H1 (cell line): ENCODE data around the gene RAD51B. TPM values are rescaled to one million over a fixed set of nuclear protein-coding genes. Genes with fewer than 3 reads are reported as not detected.

Experiments
- CTCF ChIA-PET: fragments of 300-600 bp; sonication (Branson Sonifier 250); formaldehyde crosslinking; loops from one replicate; lab custom pipeline; 2021; ENCODE audit not compliant: partially characterized antibody; lab: Charles Lee
- POLR2A ChIA-PET: fragments of 300-600 bp; sonication (Branson Sonifier 250); formaldehyde crosslinking; loops from one replicate; lab custom pipeline; 2021; ENCODE audit warnings: inconsistent platforms; ENCODE audit not compliant: partially characterized antibody; lab: Charles Lee
- DNase-seq, 2 experiments: peaks; one replicate each; pipeline versions ENCODE4 v3.0.0 to v3.0.0-alpha.2; 2010 to 2022; ENCODE audit warnings: low spot score in 2 of 2, low read depth in 1 of 2, mixed read lengths in 1 of 2
- FAIRE-seq: peaks from 2 replicates; lab custom pipeline; 2011; peaks lifted over from hg19 to GRCh38; lab: Jason Lieb, UNC
- H2AFZ ChIP-seq: 2 replicates; pipeline ENCODE4 v1.8.1; 2012; ENCODE audit warnings: low read length, inconsistent platforms
- H2AK5ac ChIP-seq: 2 replicates; pipeline ENCODE4 v1.6.1; 2013; ENCODE audit warnings: low read depth, low read length
- H2BK120ac ChIP-seq: replicated peaks from 2 replicates; pipeline ENCODE3; 2013; ENCODE audit warnings: low read depth, low read length, inconsistent platforms
- H2BK12ac ChIP-seq: 2 replicates; pipeline ENCODE4 v1.6.1; 2013; ENCODE audit warnings: low read depth, low read length
- H2BK15ac ChIP-seq: 2 replicates; pipeline ENCODE4 v1.6.1; 2013; ENCODE audit warnings: low read length
- H2BK20ac ChIP-seq: 2 replicates; pipeline ENCODE4 v1.6.1; 2013; ENCODE audit warnings: low read length
- H2BK5ac ChIP-seq: 2 replicates; pipeline ENCODE4 v1.6.1; 2013; ENCODE audit warnings: low read depth, low read length
- H3K14ac ChIP-seq: 2 replicates; pipeline ENCODE4 v1.6.1; 2013; ENCODE audit warnings: inconsistent platforms; ENCODE audit not compliant: insufficient read length
- H3K18ac ChIP-seq: 2 replicates; pipeline ENCODE4 v1.6.1; 2013; ENCODE audit warnings: low read length; ENCODE audit errors: extremely low read depth
- H3K23ac ChIP-seq: 2 replicates; pipeline ENCODE4 v1.6.1; 2013; ENCODE audit warnings: inconsistent platforms; ENCODE audit not compliant: insufficient read length
- H3K23me2 ChIP-seq: 2 replicates; pipeline ENCODE4 v1.6.1; 2013; ENCODE audit warnings: low read depth, low read length
- H3K27ac ChIP-seq: 2 replicates; pipeline ENCODE4 v1.6.1; 2011; ENCODE audit warnings: low read depth, low read length, inconsistent platforms
- H3K27me3 ChIP-seq, 4 experiments: replicated peaks in 1 of 4; 1 replicate in 1 of 4; 2 replicates in 3 of 4; pipeline versions ENCODE4 v1.6.1 to v1.8.1; 2011 to 2013; ENCODE audit warnings: low read length in 3 of 4, mild to moderate bottlenecking in 3 of 4, inconsistent platforms in 2 of 4, mixed read lengths in 2 of 4, moderate library complexity in 1 of 4; ENCODE audit not compliant: control insufficient read depth in 3 of 4, insufficient read depth in 3 of 4; ENCODE audit errors: extremely low read depth in 1 of 4
- H3K36me3 ChIP-seq, 4 experiments: 2 replicates each; pipeline versions ENCODE4 v1.6.1 to v1.8.1; 2011 to 2013; ENCODE audit warnings: mild to moderate bottlenecking in 4 of 4, low read length in 3 of 4, moderate library complexity in 2 of 4, control low read depth in 1 of 4, inconsistent platforms in 1 of 4; ENCODE audit not compliant: insufficient read depth in 4 of 4, control insufficient read depth in 2 of 4
- H3K4ac ChIP-seq: replicated peaks from 2 replicates; pipeline ENCODE3; 2013; ENCODE audit warnings: low read length, low read depth, mixed read lengths, inconsistent platforms; ENCODE audit not compliant: insufficient read length
- H3K4me1 ChIP-seq, 4 experiments: replicated peaks in 1 of 4; 1 replicate in 1 of 4; 2 replicates in 3 of 4; pipeline versions ENCODE4 v1.6.1 to v1.8.1; 2011 to 2013; ENCODE audit warnings: low read length in 3 of 4, inconsistent platforms in 2 of 4, mixed read lengths in 1 of 4; ENCODE audit not compliant: insufficient read depth in 4 of 4, control insufficient read depth in 3 of 4
- H3K4me2 ChIP-seq, 2 experiments: 2 replicates each; pipeline versions ENCODE4 v1.6.1 to v1.8.1; 2011 to 2013; ENCODE audit warnings: low read depth in 2 of 2, low read length in 2 of 2, control low read depth in 1 of 2, inconsistent platforms in 1 of 2, mild to moderate bottlenecking in 1 of 2; ENCODE audit not compliant: insufficient read depth in 1 of 2
- H3K4me3 ChIP-seq, 4 experiments: fragments of 200-600, 300-600 bp in 1 of 4; sonication (generic), shearing (Covaris generic), sonication (Bioruptor Twin) in 1 of 4; 2 replicates each; pipeline versions ENCODE4 v1.5.1 to v1.8.1; 2011 to 2016; ENCODE audit warnings: low read length in 4 of 4, low read depth in 3 of 4, control low read depth in 2 of 4, inconsistent platforms in 2 of 4, mild to moderate bottlenecking in 2 of 4, mixed read lengths in 1 of 4, moderate library complexity in 1 of 4; ENCODE audit not compliant: insufficient read depth in 2 of 4; ENCODE audit errors: extremely low read depth in 1 of 4
- H3K56ac ChIP-seq: replicated peaks from 2 replicates; pipeline ENCODE3; 2013; ENCODE audit warnings: low read depth, mild to moderate bottlenecking, mixed read lengths, low read length, inconsistent platforms; ENCODE audit not compliant: insufficient read length
- H3K79me1 ChIP-seq: 2 replicates; pipeline ENCODE4 v1.6.1; 2013; ENCODE audit warnings: low read depth, low read length, control low read depth
- H3K79me2 ChIP-seq, 2 experiments: 2 replicates each; pipeline versions ENCODE4 v1.6.1 to v1.8.1; 2012 to 2013; ENCODE audit warnings: low read length in 2 of 2, mild to moderate bottlenecking in 2 of 2, inconsistent platforms in 1 of 2; ENCODE audit not compliant: insufficient read depth in 2 of 2, control insufficient read depth in 1 of 2
- H3K9ac ChIP-seq, 4 experiments: replicated peaks in 1 of 4; 1 replicate in 1 of 4; 2 replicates in 3 of 4; pipeline versions ENCODE4 v1.6.1 to v1.8.1; 2011 to 2013; ENCODE audit warnings: low read depth in 3 of 4, low read length in 3 of 4, control low read depth in 2 of 4, mild to moderate bottlenecking in 2 of 4, moderate library complexity in 2 of 4, inconsistent platforms in 1 of 4; ENCODE audit errors: extremely low read depth in 1 of 4
- H3K9me3 ChIP-seq, 2 experiments: 2 replicates each; pipeline versions ENCODE4 v1.6.1 to v1.8.1; 2012 to 2013; ENCODE audit warnings: mild to moderate bottlenecking in 2 of 2, moderate library complexity in 2 of 2, control low read depth in 1 of 2, inconsistent platforms in 1 of 2, low read depth in 1 of 2, low read length in 1 of 2, mixed read lengths in 1 of 2; ENCODE audit not compliant: insufficient read depth in 2 of 2
- H4K20me1 ChIP-seq, 2 experiments: replicated peaks in 1 of 2; 2 replicates each; pipeline versions ENCODE3 to v1.8.1; 2011 to 2013; ENCODE audit warnings: inconsistent platforms in 2 of 2, low read length in 2 of 2, mild to moderate bottlenecking in 1 of 2; ENCODE audit not compliant: insufficient read depth in 2 of 2, control insufficient read depth in 1 of 2
- H4K5ac ChIP-seq: 2 replicates; pipeline ENCODE4 v1.6.1; 2013; ENCODE audit warnings: low read length, low read depth, mixed read lengths, inconsistent platforms; ENCODE audit not compliant: insufficient read length
- H4K8ac ChIP-seq: 2 replicates; pipeline ENCODE4 v1.8.0; 2013; ENCODE audit warnings: mild to moderate bottlenecking, moderate library complexity, low read length, inconsistent platforms; ENCODE audit not compliant: insufficient read depth; ENCODE audit errors: extremely low read depth
- H4K91ac ChIP-seq: replicated peaks from 2 replicates; pipeline ENCODE3; 2013; ENCODE audit warnings: low read length, mixed read lengths, inconsistent platforms; ENCODE audit not compliant: insufficient read length
- BACH1 ChIP-seq: IDR thresholded peaks from 2 replicates; pipeline ENCODE4 v1.6.1; 2012; ENCODE audit warnings: low read length, improper control_type of control experiment
- CREB1 ChIP-seq: IDR thresholded peaks from 2 replicates; pipeline ENCODE4 v1.6.1; 2012; ENCODE audit warnings: inconsistent platforms
- EGR1 ChIP-seq: IDR thresholded peaks from 2 replicates; pipeline ENCODE4 v1.6.1; 2011; ENCODE audit warnings: low read depth, low read length, borderline replicate concordance
- HDAC6 ChIP-seq: IDR thresholded peaks from one replicate; pipeline ENCODE4 v1.7.1; 2012; ENCODE audit warnings: low read depth, mild to moderate bottlenecking, inconsistent platforms, low read length, moderate library complexity
- KDM5A ChIP-seq: fragments of 200-600 bp; IDR thresholded peaks from 2 replicates; pipeline ENCODE4 v1.7.1; 2012; ENCODE audit warnings: mild to moderate bottlenecking, low read length, inconsistent platforms, mixed read lengths
- RAD21 ChIP-seq, 2 experiments: IDR thresholded peaks in 1 of 2; conservative IDR thresholded peaks in 1 of 2; 2 replicates each; pipeline ENCODE4 v1.6.1; 2011; ENCODE audit warnings: low read depth in 2 of 2, low read length in 2 of 2, improper control_type of control experiment in 1 of 2, inconsistent platforms in 1 of 2, mild to moderate bottlenecking in 1 of 2, moderate library complexity in 1 of 2
- RFX5 ChIP-seq: IDR thresholded peaks from 2 replicates; pipeline ENCODE4 v1.6.1; 2011; ENCODE audit warnings: low read depth, low read length, improper control_type of control experiment, borderline replicate concordance
- RNF2 ChIP-seq: fragments of 200-900, 300-1000 bp; sonication (generic); IDR thresholded peaks from 2 replicates; pipeline ENCODE4 v1.7.1; 2016; ENCODE audit warnings: borderline replicate concordance, low read depth, mild to moderate bottlenecking, antibody characterized with exemption, low read length; ENCODE audit not compliant: poor library complexity, severe bottlenecking; ENCODE audit errors: missing control alignments
- SIN3A ChIP-seq, 2 experiments: IDR thresholded peaks in 1 of 2; conservative IDR thresholded peaks in 1 of 2; 2 replicates each; pipeline ENCODE4 v1.6.1; 2011 to 2012; ENCODE audit warnings: low read length in 2 of 2, improper control_type of control experiment in 1 of 2, low read depth in 1 of 2, mild to moderate bottlenecking in 1 of 2
- SP2 ChIP-seq: IDR thresholded peaks from 2 replicates; pipeline ENCODE4 v1.6.1; 2012; ENCODE audit warnings: mild to moderate bottlenecking, low read length, inconsistent platforms
- TAF7 ChIP-seq: optimal IDR thresholded peaks from 2 replicates; pipeline ENCODE3; 2011; ENCODE audit warnings: low read depth, mild to moderate bottlenecking, inconsistent platforms, low read length, moderate library complexity, borderline replicate concordance
- TBP ChIP-seq: IDR thresholded peaks from 2 replicates; pipeline ENCODE4 v1.6.1; 2011; ENCODE audit warnings: low read depth, low read length, improper control_type of control experiment
- WGBS, 2 experiments: shearing (Covaris generic) in 1 of 2; methylation state at CpG; one replicate each; pipeline versions ENCODE4 v1.1.6 to v1.1.7; 2013 to 2015; ENCODE audit warnings: low lambda C conversion rate in 2 of 2, mixed read lengths in 2 of 2, inconsistent platforms in 1 of 2, low coverage in 1 of 2, missing lambda C conversion rate in 1 of 2; ENCODE audit not compliant: insufficient replicate concordance in 2 of 2, insufficient coverage in 1 of 2, insufficient read length in 1 of 2; ENCODE audit errors: extremely low coverage in 1 of 2, missing lambda C conversion rate in 1 of 2; 5-methylcytosine and 5-hydroxymethylcytosine counted together
- polyA plus RNA-seq, 7 experiments: library from polyadenylated mRNA; depleted of rRNA in 3 of 7; stranded (reverse) in 5 of 7; unstranded in 2 of 7; fragments of >200 nt in 5 of 7; fragments of 200-250 nt in 2 of 7; gene quantifications; 1 replicate in 5 of 7; 2 replicates in 1 of 7; 4 replicates in 1 of 7; pipeline versions ENCODE4 v1.2.1 to v1.2.3, GENCODE V29; 2011 to 2013; ENCODE audit warnings: missing spikeins in 2 of 7, mixed read lengths in 2 of 7
- total RNA-seq: library from RNA; stranded (reverse); fragmentation: NEBNext Ultra II Directional; extraction: Animal tissue kit (Norgen Biotek cat#: 25700); gene quantifications from 2 replicates; pipeline ENCODE4 v1.2.1, GENCODE V29; 2021

The RAD51B gene
- total and polyA plus RNA-seq, 2 of the 8 experiments (the other 6 are each of a cell fraction or from before 2014, with no cell fraction given), result 3.9 to 14.9 TPM

- no peak overlapping the region for H3K18ac ChIP-seq
- no peaks in the 10 kb centered on the region for H3K23me2 ChIP-seq
- H3K27ac ChIP-seq, result no peak overlapping the region
- no peak overlapping the region for H2AFZ ChIP-seq
- no peaks in the 10 kb centered on the region for H3K36me3 ChIP-seq
- H2BK20ac ChIP-seq, result no peak overlapping the region
- no peaks in the 10 kb centered on the region for H4K20me1 ChIP-seq
- H3K9ac ChIP-seq, result no peak overlapping the region
- H2AK5ac ChIP-seq, result no peak overlapping the region
- H3K4me2 ChIP-seq, result no peak overlapping the region
- H3K14ac ChIP-seq, result no peak overlapping the region
- H4K5ac ChIP-seq, result no peak overlapping the region
- FAIRE-seq, result no peak
- H2BK15ac ChIP-seq, result no peak overlapping the region
- no peaks in the 10 kb centered on the region for H3K27me3 ChIP-seq
- 88% methylated on average over 9 of the region's 9 CpGs; no CpG with 5 or more reads in 1 of the 2 experiments for WGBS, 2 experiments
- no peaks in the 10 kb centered on the region for H3K4me1 ChIP-seq
- no peak overlapping the region for H4K8ac ChIP-seq
- H3K4ac ChIP-seq, result no peak overlapping the region
- no peak overlapping the region for H4K91ac ChIP-seq
- no peak overlapping the region for H2BK120ac ChIP-seq
- H2BK12ac ChIP-seq, result no peak overlapping the region
- no peaks in the 10 kb centered on the region; a peak in 1 of 4 replicates for H3K79me2 ChIP-seq
- H3K9me3 ChIP-seq, result no peaks in the 10 kb centered on the region; a peak in 1 of 4 replicates
- H3K79me1 ChIP-seq, result peaks cover 5% of the 10 kb centered on the region
- ChIA-PET POLR2A (interaction anchor here (1.1 kb wide), 1 partner anchor 8 kb away, joined by 3 read pairs; no protein-coding TSS in a partner anchor), CTCF (interaction anchor here (1.7 to 1.8 kb wide), 2 partner anchors 8 to 13 kb away, joined by 4 to 5 read pairs; no protein-coding TSS in a partner anchor)
- H3K4me3 ChIP-seq, result no peak overlapping the region
- H3K23ac ChIP-seq, result no peak overlapping the region
- H3K56ac ChIP-seq, result no peak overlapping the region
- no peak for DNase-seq
- H2BK5ac ChIP-seq, result no peak overlapping the region
- TF ChIP-seq SP2 (no peak), CREB1 (no peak), HDAC6 (no peak), KDM5A (no peak), TBP (no peak), EGR1 (no peak), RFX5 (no peak), RAD21 (IDR thresholded peaks at IDR 0.05 in 1 of 2, conservative IDR thresholded peaks at IDR 0.05 in 1 of 2; ENCODE audit: low read depth in 2 of 2, low read length in 2 of 2) (no peak), RNF2 (no peak), SIN3A (conservative IDR thresholded peaks at IDR 0.05 in 1 of 2, IDR thresholded peaks at IDR 0.05 in 1 of 2; ENCODE audit: low read depth in 1 of 2, low read length in 2 of 2) (no peak), TAF7 (no peak), BACH1 (no peak)
Measured at GRCh38 chr14:67850066-67850830, 30.7 kb downstream of the RAD51B start.
